Measurements from ENCODE around the gene GLB1L.

GRCh38 chr2:219279151-219279915 lies 34.1 kb upstream of the GLB1L start, which contains the start of gene DNAJB2:
- TF ChIP-seq CTCF (IDR thresholded peaks at IDR 0.05): no peak
- peak in 1 of 2 donors; percentile 63 for TF ChIP-seq POLR2A (IDR thresholded peaks at IDR 0.05)

Data from lower leg skin (tissue), 3 donors.